CD4-positive, alpha-beta T cell (primary cell): ENCODE measurements around the gene HOXC10. TPM values are rescaled to one million over a fixed set of nuclear protein-coding genes. Genes with fewer than 3 reads are reported as not detected.

Experiments
- ATAC-seq: fragments of 200-7000 bp; cut with Tn5 transposase; one replicate; pipeline ENCODE4 v1.10.0; 2022; ENCODE audit warnings: mild to moderate bottlenecking; ENCODE audit not compliant: poor library complexity
- CTCF ChIA-PET: fragments of 350-600 bp; sonication (Branson Sonifier 250); formaldehyde crosslinking; loops from one replicate; lab custom pipeline; 2021; ENCODE audit warnings: antibody characterized with exemption, inconsistent platforms; lab: Charles Lee
- POLR2A ChIA-PET: fragments of 350-600 bp; sonication (Branson Sonifier 250); formaldehyde crosslinking; loops from one replicate; lab custom pipeline; 2021; ENCODE audit warnings: antibody characterized with exemption, inconsistent platforms; lab: Charles Lee
- DNase-seq, 14 experiments: peaks; one replicate each; pipeline ENCODE4 v3.0.0-alpha.2; 2013 to 2020; ENCODE audit warnings: mixed read lengths in 2 of 14
- H3K27ac ChIP-seq, 2 donors: one replicate each; pipeline versions ENCODE4 v1.5.1 to v1.7.0; 2013; ENCODE audit warnings: low read length in 2 of 2, low read depth in 1 of 2, mild to moderate bottlenecking in 1 of 2
- H3K27me3 ChIP-seq, 2 experiments: 1 replicate in 1 of 2; 2 replicates in 1 of 2; pipeline versions ENCODE4 v1.6.1 to v1.7.0; 2013; ENCODE audit warnings: low read length in 2 of 2, control low read depth in 1 of 2, mild to moderate bottlenecking in 1 of 2, moderate library complexity in 1 of 2; ENCODE audit not compliant: insufficient read depth in 2 of 2, control insufficient read depth in 1 of 2
- H3K36me3 ChIP-seq: one replicate; pipeline ENCODE4 v1.6.1; 2013; ENCODE audit warnings: low read length, control low read depth; ENCODE audit not compliant: insufficient read depth
- H3K4me1 ChIP-seq: one replicate; pipeline ENCODE4 v1.6.1; 2013; ENCODE audit warnings: low read length, control low read depth; ENCODE audit not compliant: insufficient read depth
- H3K4me3 ChIP-seq: one replicate; pipeline ENCODE4 v1.5.1; 2013; ENCODE audit warnings: mild to moderate bottlenecking, low read length, moderate library complexity
- H3K9me3 ChIP-seq, 2 experiments: 1 replicate in 1 of 2; 2 replicates in 1 of 2; pipeline versions ENCODE4 v1.6.1 to v1.7.0; 2013; ENCODE audit warnings: low read length in 2 of 2, mild to moderate bottlenecking in 2 of 2, control low read depth in 1 of 2, moderate library complexity in 1 of 2; ENCODE audit not compliant: control insufficient read depth in 1 of 2, insufficient read depth in 1 of 2
- H3K27ac Mint-ChIP-seq: one replicate; pipeline ENCODE4 v1.8.0; 2020; ENCODE audit warnings: mixed read lengths
- H3K27me3 Mint-ChIP-seq: one replicate; pipeline ENCODE4 v1.8.0; 2021; ENCODE audit warnings: mixed read lengths
- H3K36me3 Mint-ChIP-seq: one replicate; pipeline ENCODE4 v1.8.0; 2021; ENCODE audit warnings: low read depth, mixed read lengths
- H3K4me1 Mint-ChIP-seq: one replicate; pipeline ENCODE4 v1.8.0; 2021; ENCODE audit warnings: low read depth, mixed read lengths
- H3K4me3 Mint-ChIP-seq: one replicate; pipeline ENCODE4 v1.8.0; 2020; ENCODE audit warnings: mild to moderate bottlenecking, mixed read lengths
- H3K9me3 Mint-ChIP-seq: one replicate; pipeline ENCODE4 v1.8.0; 2020; ENCODE audit warnings: mixed read lengths
- CTCF ChIP-seq: fragments of 200-600 bp; IDR thresholded peaks from one replicate; pipeline ENCODE4 v1.8.0; 2022; ENCODE audit warnings: antibody characterized with exemption, mild to moderate bottlenecking
- intact Hi-C, 2 experiments: fragments of 100-400 bp; cut with DNase I in 1 of 2; cut with micrococcal nuclease in 1 of 2; formaldehyde crosslinking; loops; one replicate each; pipeline versions ENCODE4 v1.15.1 to v1.9.0; 2023 to 2025; cut with DNase I, micrococcal nuclease
- total RNA-seq, 174 experiments: library from RNA in 2 of 174; stranded (reverse) in 2 of 174; gene quantifications; one replicate each; pipeline ENCODE4 v1.2.3 and lab custom pipeline; 2021 to 2026

HOXC10 gene
- total RNA-seq, 2 experiments from 2014 or later = not detected

- H3K4me1 ChIP-seq = peaks cover 46% of the 10 kb centered on the region
- DNase-seq (no peak), ATAC-seq (no peak)
- peaks cover 8 to 61% of the 10 kb centered on the region in 2 experiments for H3K9me3 ChIP-seq
- no peaks in the 10 kb centered on the region for H3K36me3 Mint-ChIP-seq
- ChIA-PET CTCF (no interaction called here), POLR2A (no interaction called here)
- H3K27ac ChIP-seq = no peak overlapping the region
- no peak overlapping the region for H3K4me3 ChIP-seq
- H3K4me3 Mint-ChIP-seq = no peak overlapping the region
- no peak for TF ChIP-seq CTCF
- intact Hi-C loops = loop anchor here (5.0 kb wide), 2 partner anchors 36 to 86 kb away; no protein-coding TSS in a partner anchor
- H3K4me1 Mint-ChIP-seq = peaks cover 43% of the 10 kb centered on the region
- H3K27me3 ChIP-seq = peaks cover 95 to 100% of the 10 kb centered on the region in 2 experiments
- no peaks in the 10 kb centered on the region for H3K9me3 Mint-ChIP-seq
- no peaks in the 10 kb centered on the region for H3K36me3 ChIP-seq
- no peak overlapping the region for H3K27ac Mint-ChIP-seq
- H3K27me3 Mint-ChIP-seq = peaks cover 95% of the 10 kb centered on the region
These were observed 23.8 kb upstream of the HOXC10 start for GRCh38 chr12:53961025-53961761.

GRCh38 chr12:53963005-53963404 lies 21.9 kb upstream of the HOXC10 start:
- Mint-ChIP-seq H3K27ac (no peak overlapping the region), H3K4me3 (no peak overlapping the region)
- DNase-seq = no peak

More at GRCh38 chr12:53963005-53963404, 21.9 kb upstream of the HOXC10 start:
- Histone ChIP-seq H3K4me3 (no peak overlapping the region), H3K27ac (no peak overlapping the region), H3K27me3 (peaks cover 95 to 100% of the 10 kb centered on the region in 2 experiments), H3K9me3 (peaks cover 8 to 57% of the 10 kb centered on the region in 2 experiments), H3K36me3 (no peaks in the 10 kb centered on the region), H3K4me1 (peaks cover 44% of the 10 kb centered on the region)
- CTCF ChIA-PET = no interaction called here
- no peak for TF ChIP-seq CTCF
- no peak for ATAC-seq
- Mint-ChIP-seq H3K36me3 (no peaks in the 10 kb centered on the region), H3K9me3 (no peaks in the 10 kb centered on the region), H3K27me3 (peaks cover 95% of the 10 kb centered on the region), H3K4me1 (peaks cover 40% of the 10 kb centered on the region)
- POLR2A ChIA-PET = no interaction called here
- intact Hi-C loops = loop anchor here (5.0 kb wide), 2 partner anchors 34 to 84 kb away; no protein-coding TSS in a partner anchor
